CD14-positive monocyte (primary cell): ENCODE measurements around the gene CMTR2. TPM values are rescaled to one million over a fixed set of nuclear protein-coding genes. Genes with fewer than 3 reads are reported as not detected.

Experiments used
- DNase-seq, 3 donors: peaks; one replicate each; pipeline ENCODE4 v3.0.0-alpha.2; 2011 to 2022
- H2AFZ ChIP-seq: 2 replicates; pipeline ENCODE4 v1.6.0; 2012; ENCODE audit warnings: mild to moderate bottlenecking, low read depth, low read length, inconsistent platforms; ENCODE audit not compliant: insufficient read depth, poor library complexity, severe bottlenecking
- H3K27ac ChIP-seq, 2 donors: 1 replicate in 1 of 2; 2 replicates in 1 of 2; pipeline ENCODE4 v1.5.1; 2012 to 2013; ENCODE audit warnings: low read length in 2 of 2, control low read depth in 1 of 2, inconsistent platforms in 1 of 2, low read depth in 1 of 2, mild to moderate bottlenecking in 1 of 2
- H3K27me3 ChIP-seq, 2 donors: one replicate each; pipeline versions ENCODE4 v1.6.0 to v1.6.1; 2011 to 2013; ENCODE audit warnings: low read length in 2 of 2; ENCODE audit not compliant: control insufficient read depth in 2 of 2, insufficient read depth in 2 of 2
- H3K36me3 ChIP-seq, 2 donors: replicated peaks in 1 of 2; 1 replicate in 1 of 2; 2 replicates in 1 of 2; pipeline versions ENCODE4 v1.5.1 to v1.6.1; 2012 to 2013; ENCODE audit warnings: low read length in 2 of 2, control low read depth in 1 of 2, inconsistent platforms in 1 of 2, mild to moderate bottlenecking in 1 of 2; ENCODE audit not compliant: insufficient read depth in 2 of 2, control insufficient read depth in 1 of 2
- H3K4me1 ChIP-seq, 2 donors: 1 replicate in 1 of 2; 2 replicates in 1 of 2; pipeline versions ENCODE4 v1.5.1 to v1.6.1; 2012 to 2013; ENCODE audit warnings: low read length in 2 of 2, control low read depth in 1 of 2, inconsistent platforms in 1 of 2, mild to moderate bottlenecking in 1 of 2, moderate library complexity in 1 of 2; ENCODE audit not compliant: insufficient read depth in 2 of 2, control insufficient read depth in 1 of 2
- H3K4me2 ChIP-seq: replicated peaks from 2 replicates; pipeline ENCODE3; 2012; ENCODE audit warnings: low read length, moderate library complexity, mild to moderate bottlenecking; ENCODE audit not compliant: poor library complexity, severe bottlenecking; ENCODE audit errors: extremely low read depth
- H3K4me3 ChIP-seq, 3 experiments: fragments of 200-600 bp in 1 of 3; sonication (generic) in 1 of 3; replicated peaks in 1 of 3; 1 replicate in 2 of 3; 2 replicates in 1 of 3; pipeline ENCODE4 v1.5.1; 2011 to 2013; ENCODE audit warnings: low read length in 3 of 3, mild to moderate bottlenecking in 3 of 3, control low read depth in 2 of 3, low read depth in 2 of 3, inconsistent platforms in 1 of 3, moderate library complexity in 1 of 3
- H3K79me2 ChIP-seq: 2 replicates; pipeline ENCODE4 v1.6.0; 2012; ENCODE audit warnings: mild to moderate bottlenecking, control low read depth, inconsistent platforms, low read length, moderate library complexity; ENCODE audit not compliant: insufficient read depth
- H3K9ac ChIP-seq: 2 replicates; pipeline ENCODE4 v1.6.0; 2017; ENCODE audit warnings: low read length, mild to moderate bottlenecking; ENCODE audit not compliant: insufficient read depth, poor library complexity, severe bottlenecking
- H3K9me3 ChIP-seq, 2 donors: replicated peaks in 1 of 2; 1 replicate in 1 of 2; 2 replicates in 1 of 2; pipeline versions ENCODE4 v1.5.1 to v1.6.1; 2012 to 2013; ENCODE audit warnings: low read length in 2 of 2, control low read depth in 1 of 2; ENCODE audit not compliant: control insufficient read depth in 1 of 2, insufficient read depth in 1 of 2
- H4K20me1 ChIP-seq: 2 replicates; pipeline ENCODE4 v1.6.0; 2012; ENCODE audit warnings: mild to moderate bottlenecking, low read length, control low read depth, moderate library complexity; ENCODE audit not compliant: insufficient read depth
- H3K27ac Mint-ChIP-seq, 7 donors: one replicate each; pipeline ENCODE4 v1.8.0; 2020; ENCODE audit warnings: mild to moderate bottlenecking in 7 of 7, mixed read lengths in 7 of 7, moderate library complexity in 6 of 7, inconsistent platforms in 2 of 7
- H3K27me3 Mint-ChIP-seq, 3 donors: one replicate each; pipeline ENCODE4 v1.8.0; 2021 to 2022; ENCODE audit warnings: low read depth in 3 of 3, mild to moderate bottlenecking in 3 of 3, mixed read lengths in 3 of 3, moderate library complexity in 3 of 3, inconsistent platforms in 1 of 3
- H3K36me3 Mint-ChIP-seq, 2 donors: one replicate each; pipeline ENCODE4 v1.8.0; 2020; ENCODE audit warnings: mixed read lengths in 2 of 2, inconsistent platforms in 1 of 2, mild to moderate bottlenecking in 1 of 2
- H3K4me1 Mint-ChIP-seq: one replicate; pipeline ENCODE4 v1.8.0; 2020; ENCODE audit warnings: mild to moderate bottlenecking, mixed read lengths
- H3K4me3 Mint-ChIP-seq, 2 donors: one replicate each; pipeline ENCODE4 v1.8.0; 2020; ENCODE audit warnings: mild to moderate bottlenecking in 2 of 2, mixed read lengths in 2 of 2, moderate library complexity in 1 of 2
- H3K9me3 Mint-ChIP-seq, 7 donors: one replicate each; pipeline ENCODE4 v1.8.0; 2020 to 2022; ENCODE audit warnings: mixed read lengths in 7 of 7, mild to moderate bottlenecking in 6 of 7, moderate library complexity in 6 of 7, inconsistent platforms in 2 of 7
- CTCF ChIP-seq: fragments of 200-600 bp; IDR thresholded peaks from one replicate; pipeline ENCODE4 v1.8.0; 2022; ENCODE audit warnings: antibody characterized with exemption, mild to moderate bottlenecking
- WGBS: methylation state at CpG from one replicate; pipeline ENCODE4 v1.1.5; 2013; ENCODE audit warnings: missing lambda C conversion rate; ENCODE audit not compliant: insufficient coverage; 5-methylcytosine and 5-hydroxymethylcytosine counted together
- intact Hi-C, 2 donors: fragments of 100-400 bp; cut with micrococcal nuclease; formaldehyde crosslinking; loops; one replicate each; pipeline versions ENCODE4 v1.15.0 to v1.15.1; 2023
- polyA plus RNA-seq, 3 donors: library from polyadenylated mRNA; depleted of rRNA in 1 of 3; unstranded in 2 of 3; stranded (reverse) in 1 of 3; fragments of 300-500 nt in 2 of 3; fragments of >200 nt in 1 of 3; fragmentation: Illumina TruSeq in 2 of 3; gene quantifications; 1 replicate in 2 of 3; 2 replicates in 1 of 3; pipeline ENCODE4 v1.2.3, GENCODE V29; 2012 to 2021

The CMTR2 gene
- polyA plus RNA-seq, 3 donors = 4.3 to 12.7 (median 11.5) TPM

- Histone ChIP-seq H3K27me3 (no peaks in the 10 kb centered on the region), H3K4me1 (no peaks in the 10 kb centered on the region), H3K79me2 (no peaks in the 10 kb centered on the region), H2AFZ (no peak overlapping the region), H3K9me3 (no peaks in the 10 kb centered on the region), H3K36me3 (no peaks in the 10 kb centered on the region), H3K27ac (no peak overlapping the region), H3K4me2 (no peak overlapping the region), H3K4me3 (no peak overlapping the region), H3K9ac (no peak overlapping the region), H4K20me1 (no peaks in the 10 kb centered on the region)
- no peak for DNase-seq
- peaks cover 2 to 4% (median 3%) of the 10 kb centered on the region in 3 donors for H3K27me3 Mint-ChIP-seq
- H3K36me3 Mint-ChIP-seq = no peaks in the 10 kb centered on the region
- no peak overlapping the region for H3K27ac Mint-ChIP-seq
- no peak overlapping the region for H3K4me3 Mint-ChIP-seq
- H3K9me3 Mint-ChIP-seq = peaks cover 0 to 5% (median 2%) of the 10 kb centered on the region in 7 donors
- H3K4me1 Mint-ChIP-seq = no peaks in the 10 kb centered on the region
- intact Hi-C loops = no loop called here
- no peak for TF ChIP-seq CTCF
- no CpG with 5 or more reads among the region's 3 CpGs for WGBS
Observed at GRCh38 chr16:71264299-71264698, 24.9 kb downstream of the CMTR2 start.

DNA sequence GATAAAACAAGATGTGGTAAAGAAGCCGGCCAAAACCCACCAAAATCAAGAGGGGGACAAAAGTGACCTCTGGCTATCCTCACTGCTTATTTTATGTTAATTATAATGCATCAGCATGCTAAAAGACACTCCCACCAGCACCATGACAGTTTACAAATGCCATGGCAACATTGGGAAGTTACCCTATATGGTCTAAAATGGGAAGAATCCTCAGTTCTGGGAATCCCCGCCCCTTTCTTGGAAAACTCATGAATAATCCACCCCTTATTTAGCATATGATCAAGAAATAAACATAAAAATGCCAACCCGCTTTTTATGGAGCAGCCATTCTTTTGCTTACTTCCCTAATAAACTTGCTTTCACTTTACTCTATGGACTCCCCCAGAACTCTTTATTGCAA is 25.6 kb downstream of the CMTR2 start:
- intact Hi-C loops = no loop called here
- Histone ChIP-seq H3K4me1 (no peaks in the 10 kb centered on the region), H3K79me2 (no peaks in the 10 kb centered on the region), H3K9me3 (no peaks in the 10 kb centered on the region), H3K27me3 (no peaks in the 10 kb centered on the region), H2AFZ (no peak overlapping the region), H3K4me3 (no peak overlapping the region), H3K27ac (no peak overlapping the region), H3K4me2 (no peak overlapping the region), H3K9ac (no peak overlapping the region), H3K36me3 (no peaks in the 10 kb centered on the region), H4K20me1 (no peaks in the 10 kb centered on the region)
- Mint-ChIP-seq H3K9me3 (peaks cover 0 to 5% (median 2%) of the 10 kb centered on the region in 7 donors), H3K4me1 (no peaks in the 10 kb centered on the region), H3K27me3 (peaks cover under 1 to 7% (median 3%) of the 10 kb centered on the region in 3 donors), H3K4me3 (no peak overlapping the region), H3K27ac (no peak overlapping the region), H3K36me3 (no peaks in the 10 kb centered on the region)
- 100% methylated on average over 1 of the region's 3 CpGs for WGBS
- no peak for DNase-seq
- no peak for TF ChIP-seq CTCF
